Ovary (tissue), 3 donors: ENCODE results near the gene NABP1.

Experiments used
- CTCF ChIP-seq, 3 donors: fragments of 450-650 bp in 2 of 3; fragments of 200-600 bp in 1 of 3; IDR thresholded peaks; one replicate each; pipeline versions ENCODE4 v1.5.1 to v1.8.0; 2016 to 2022; ENCODE audit warnings: antibody characterized with exemption in 3 of 3, mild to moderate bottlenecking in 1 of 3
- EP300 ChIP-seq: sonication (generic); formaldehyde crosslinking; IDR thresholded peaks from one replicate; pipeline ENCODE4 v1.6.1; 2017; ENCODE audit warnings: antibody characterized with exemption
- POLR2A ChIP-seq: fragments of 450-650 bp; IDR thresholded peaks from one replicate; pipeline ENCODE4 v1.6.1; 2017; ENCODE audit warnings: antibody characterized with exemption, mild to moderate bottlenecking, moderate library complexity
- donor health status: DM: no; HTN: no; CAD: no.

GRCh38 chr2:191699341-191699945, 21.5 kb downstream of the NABP1 start:
- no peak for TF ChIP-seq CTCF (IDR thresholded peaks at IDR 0.05)
- no peak for TF ChIP-seq EP300
- TF ChIP-seq POLR2A, result no peak
